Measurements from ENCODE around the gene NOS1AP.

The NOS1AP gene

DNA sequence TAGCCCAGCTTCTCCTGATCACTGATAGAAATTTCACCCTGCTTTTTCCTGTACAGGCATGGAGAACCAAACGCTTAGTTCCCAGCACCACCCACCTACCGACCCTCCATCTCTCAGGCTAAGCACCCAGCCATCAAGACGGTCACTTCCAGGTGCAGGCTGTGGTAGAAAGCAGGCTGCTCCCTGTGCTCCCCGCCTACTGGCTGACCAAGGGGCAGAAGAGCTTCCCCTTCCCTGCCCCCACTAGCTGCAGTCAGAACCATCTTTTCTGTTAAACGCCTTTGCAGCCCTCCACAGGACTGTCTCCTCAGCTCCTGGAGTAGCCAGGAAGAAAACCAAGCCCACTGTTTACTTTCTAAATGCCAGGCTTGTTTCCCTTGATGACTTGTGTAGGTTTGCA, 284.2 kb downstream of the NOS1AP start:
- peak; percentile 12 for DNase-seq (ENCODE audit: low read depth)
- no peak overlapping the region for H3K4me3 ChIP-seq (ENCODE audit: low read depth, low read length)
- TF ChIP-seq POLR2A (IDR thresholded peaks at IDR 0.05; ENCODE audit: extremely low read depth, insufficient read length), result no peak

DNA sequence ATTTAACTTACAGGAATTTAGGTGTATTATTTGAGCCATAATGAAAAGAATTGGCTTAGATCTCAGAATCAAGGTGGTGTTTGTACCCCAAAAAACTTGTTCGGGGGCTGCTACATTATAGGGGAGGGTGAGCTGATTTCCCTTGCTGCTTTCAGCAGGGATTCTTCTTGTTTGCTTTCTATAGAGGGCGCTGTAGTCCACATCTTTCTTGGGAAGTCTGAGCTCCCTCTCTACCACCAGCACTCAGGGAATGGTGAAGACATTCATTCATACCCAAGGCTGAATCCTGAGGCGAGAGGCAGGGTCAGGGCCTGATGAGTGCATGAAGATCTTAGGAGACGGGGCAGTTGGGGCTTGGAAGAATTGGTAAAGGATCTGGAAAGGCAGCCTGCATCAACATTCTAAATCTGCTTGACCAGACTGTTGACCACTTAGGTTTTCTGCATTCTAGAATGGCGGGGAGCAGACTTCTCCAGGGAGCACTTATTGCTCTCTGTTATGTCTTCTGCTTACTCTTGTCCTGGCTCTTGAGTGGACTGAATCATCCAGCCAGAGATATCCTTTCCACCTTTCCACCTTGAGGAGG, 288.3 kb downstream of the NOS1AP start:
- DNase-seq (ENCODE audit: low read depth), result peak; percentile 56
- no peak overlapping the region for H3K4me3 ChIP-seq (ENCODE audit: low read depth, low read length)
- TF ChIP-seq, protein P1, sequence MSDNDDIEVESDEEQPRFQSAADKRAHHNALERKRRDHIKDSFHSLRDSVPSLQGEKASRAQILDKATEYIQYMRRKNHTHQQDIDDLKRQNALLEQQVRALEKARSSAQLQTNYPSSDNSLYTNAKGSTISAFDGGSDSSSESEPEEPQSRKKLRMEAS (IDR thresholded peaks at IDR 0.05; ENCODE audit: low read depth, low read length), result no peak
- TF ChIP-seq, protein P2, sequence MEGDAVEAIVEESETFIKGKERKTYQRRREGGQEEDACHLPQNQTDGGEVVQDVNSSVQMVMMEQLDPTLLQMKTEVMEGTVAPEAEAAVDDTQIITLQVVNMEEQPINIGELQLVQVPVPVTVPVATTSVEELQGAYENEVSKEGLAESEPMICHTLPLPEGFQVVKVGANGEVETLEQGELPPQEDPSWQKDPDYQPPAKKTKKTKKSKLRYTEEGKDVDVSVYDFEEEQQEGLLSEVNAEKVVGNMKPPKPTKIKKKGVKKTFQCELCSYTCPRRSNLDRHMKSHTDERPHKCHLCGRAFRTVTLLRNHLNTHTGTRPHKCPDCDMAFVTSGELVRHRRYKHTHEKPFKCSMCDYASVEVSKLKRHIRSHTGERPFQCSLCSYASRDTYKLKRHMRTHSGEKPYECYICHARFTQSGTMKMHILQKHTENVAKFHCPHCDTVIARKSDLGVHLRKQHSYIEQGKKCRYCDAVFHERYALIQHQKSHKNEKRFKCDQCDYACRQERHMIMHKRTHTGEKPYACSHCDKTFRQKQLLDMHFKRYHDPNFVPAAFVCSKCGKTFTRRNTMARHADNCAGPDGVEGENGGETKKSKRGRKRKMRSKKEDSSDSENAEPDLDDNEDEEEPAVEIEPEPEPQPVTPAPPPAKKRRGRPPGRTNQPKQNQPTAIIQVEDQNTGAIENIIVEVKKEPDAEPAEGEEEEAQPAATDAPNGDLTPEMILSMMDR (IDR thresholded peaks at IDR 0.05; ENCODE audit: low read depth, low read length), result peak; percentile 59

DNA sequence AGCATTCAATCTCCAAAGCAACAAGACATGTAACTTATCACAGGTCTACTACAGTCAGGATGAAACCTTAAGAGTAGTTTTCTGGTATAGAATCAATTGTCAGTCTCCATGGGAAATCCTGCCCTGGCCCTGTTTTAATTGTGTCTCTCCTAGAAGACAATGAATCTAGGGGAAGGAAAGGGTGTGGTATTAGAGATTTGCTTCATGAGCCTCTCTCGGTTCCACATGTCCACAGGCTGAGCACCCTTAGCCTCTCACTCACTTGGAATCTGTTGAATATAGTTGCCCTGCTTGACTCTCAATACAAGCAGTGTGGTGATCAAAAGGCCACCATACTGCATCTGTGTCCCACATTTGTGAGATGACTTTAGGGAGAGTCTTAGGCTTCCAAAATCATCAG, 289.4 kb downstream of the NOS1AP start:
- H3K4me3 ChIP-seq (ENCODE audit: low read depth, low read length), result no peak overlapping the region
- TF ChIP-seq MYC (IDR thresholded peaks at IDR 0.05; ENCODE audit: low read depth, low read length), result no peak
- TF ChIP-seq, protein P2 (IDR thresholded peaks at IDR 0.05; ENCODE audit: low read depth, low read length), result no peak
- no peak for TF ChIP-seq POLR2A (IDR thresholded peaks at IDR 0.05; ENCODE audit: extremely low read depth, insufficient read length)
- TF ChIP-seq, protein P1 (IDR thresholded peaks at IDR 0.05; ENCODE audit: low read depth, low read length), result no peak
- no peak for DNase-seq (ENCODE audit: low read depth)

DNA sequence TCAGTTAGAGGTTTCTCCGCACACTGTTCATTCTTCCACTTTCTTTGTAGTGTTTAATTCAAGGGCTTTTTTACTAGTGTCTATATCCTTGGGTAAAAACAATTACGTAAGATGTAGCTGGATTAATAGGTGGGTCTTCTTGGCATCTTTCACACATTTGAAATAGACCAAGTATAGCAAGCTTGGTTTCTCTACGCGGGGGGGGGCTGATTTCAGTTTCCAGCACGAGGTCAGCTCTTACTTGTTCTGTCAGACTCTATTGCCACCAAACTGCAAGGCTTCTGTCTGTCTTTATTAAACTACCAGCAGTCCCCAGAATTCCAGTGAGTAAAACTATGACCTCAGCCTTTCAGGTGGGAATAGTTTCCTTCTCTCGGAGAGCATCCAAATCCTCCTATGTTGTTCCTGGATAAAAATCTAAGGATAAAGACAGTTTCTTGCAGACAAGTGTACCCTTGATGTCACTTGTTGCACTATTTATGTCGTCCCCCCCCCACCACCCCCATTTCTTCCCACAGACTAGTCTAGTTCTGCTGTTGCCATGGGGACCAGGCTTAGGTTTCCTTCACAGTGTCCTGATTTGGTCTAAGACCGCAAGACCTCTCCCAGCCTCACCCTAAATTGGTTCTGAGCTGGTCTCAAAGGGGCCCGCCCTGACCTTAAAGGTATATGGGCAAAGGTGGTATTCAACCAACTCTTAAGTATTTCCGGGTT, 290.2 kb downstream of the NOS1AP start:
- no peak for DNase-seq (ENCODE audit: low read depth)
- TF ChIP-seq POLR2A (IDR thresholded peaks at IDR 0.05; ENCODE audit: extremely low read depth, insufficient read length) (no peak), MYC (IDR thresholded peaks at IDR 0.05; ENCODE audit: low read depth, low read length) (no peak)
- TF ChIP-seq, protein P2 (IDR thresholded peaks at IDR 0.05; ENCODE audit: low read depth, low read length), result no peak
- TF ChIP-seq, protein P1 (IDR thresholded peaks at IDR 0.05; ENCODE audit: low read depth, low read length), result no peak
- H3K4me3 ChIP-seq (ENCODE audit: low read depth, low read length), result no peak overlapping the region

DNA sequence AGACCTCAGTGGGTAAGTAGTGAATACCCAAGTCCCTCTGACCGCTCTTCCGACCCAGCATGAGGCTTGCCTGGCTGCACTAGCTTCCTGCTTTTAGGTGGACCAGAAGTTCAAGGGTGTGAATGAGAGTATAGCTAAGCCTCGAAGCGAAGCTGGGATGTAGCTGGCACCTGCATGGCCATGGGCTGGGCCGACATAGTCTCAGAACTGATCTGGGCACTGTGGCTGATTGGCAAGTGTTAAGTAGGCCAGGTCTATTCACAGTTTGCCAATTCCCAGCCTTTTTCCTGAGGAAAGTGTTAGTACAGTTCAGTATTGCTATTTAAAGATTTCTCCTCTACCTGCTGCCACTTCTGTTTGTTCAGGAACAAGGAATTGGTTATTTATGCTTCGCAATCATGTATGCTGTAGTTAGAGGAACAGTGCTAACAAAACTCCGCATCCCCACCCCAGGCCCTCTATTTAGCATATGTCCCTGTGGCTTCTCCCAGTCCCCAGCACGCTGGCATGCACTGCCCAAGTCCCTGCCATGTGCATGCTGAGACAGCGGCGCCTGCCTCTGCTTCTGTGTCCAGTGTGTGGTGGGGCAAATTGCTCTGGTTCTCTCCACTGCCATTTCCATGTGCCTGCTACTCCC, 290.9 kb downstream of the NOS1AP start:
- H3K4me3 ChIP-seq (ENCODE audit: low read depth, low read length), result no peak overlapping the region
- no peak for TF ChIP-seq MYC (IDR thresholded peaks at IDR 0.05; ENCODE audit: low read depth, low read length)
- TF ChIP-seq, protein P2 (IDR thresholded peaks at IDR 0.05; ENCODE audit: low read depth, low read length), result no peak
- TF ChIP-seq, protein P1 (IDR thresholded peaks at IDR 0.05; ENCODE audit: low read depth, low read length), result no peak
- TF ChIP-seq POLR2A (IDR thresholded peaks at IDR 0.05; ENCODE audit: extremely low read depth, insufficient read length), result no peak
- DNase-seq (ENCODE audit: low read depth), result no peak

DNA sequence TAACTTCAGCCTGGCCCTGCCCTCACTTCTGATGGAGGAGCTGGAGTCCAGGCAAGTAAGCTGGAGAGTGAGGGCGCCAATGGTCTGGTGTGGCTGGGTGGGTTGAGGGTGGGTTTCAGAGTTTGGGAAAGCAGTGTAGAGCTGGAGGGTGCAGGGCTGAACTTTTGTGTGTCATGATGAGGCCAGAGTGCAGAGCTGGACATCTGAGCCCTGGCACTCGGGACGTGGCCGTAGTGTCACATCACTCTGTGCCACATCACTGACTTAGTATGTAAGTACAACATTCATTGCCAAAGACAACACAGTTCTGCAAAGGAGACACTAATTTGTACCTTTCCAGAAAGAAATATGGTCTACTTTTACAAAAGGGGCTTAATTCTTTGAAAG, 291.4 kb downstream of the NOS1AP start:
- TF ChIP-seq, protein P1 (IDR thresholded peaks at IDR 0.05; ENCODE audit: low read depth, low read length), result no peak
- TF ChIP-seq POLR2A (IDR thresholded peaks at IDR 0.05; ENCODE audit: extremely low read depth, insufficient read length) (no peak), MYC (IDR thresholded peaks at IDR 0.05; ENCODE audit: low read depth, low read length) (no peak)
- TF ChIP-seq, protein P2 (IDR thresholded peaks at IDR 0.05; ENCODE audit: low read depth, low read length), result no peak
- H3K4me3 ChIP-seq (ENCODE audit: low read depth, low read length), result no peak overlapping the region
- DNase-seq (ENCODE audit: low read depth), result no peak
